Gastroesophageal sphincter (tissue), 4 donors: ENCODE results near the gene SGSM1. TPM values are rescaled to one million over a fixed set of nuclear protein-coding genes. Genes with fewer than 3 reads are reported as not detected.

ENCODE experiments used
- ATAC-seq: fragments of 150-250 bp; one replicate; pipeline ENCODE4 v1.9.1; 2016; ENCODE audit warnings: mild to moderate bottlenecking, moderate library complexity
- H3K27ac ChIP-seq, 4 donors: fragments of 200-600 bp; sonication (generic) in 3 of 4; 1 replicate in 3 of 4; 2 replicates in 1 of 4; pipeline ENCODE4 v1.5.1; 2016 to 2019
- H3K27me3 ChIP-seq: fragments of 200-600 bp; sonication (generic); one replicate; pipeline ENCODE4 v1.5.1; 2019
- H3K36me3 ChIP-seq, 2 donors: fragments of 200-600 bp; sonication (generic); one replicate each; pipeline ENCODE4 v1.5.1; 2019; ENCODE audit warnings: control low read depth in 1 of 2
- H3K4me1 ChIP-seq, 3 donors: fragments of 200-600 bp; sonication (generic); 1 replicate in 2 of 3; 2 replicates in 1 of 3; pipeline ENCODE4 v1.5.1; 2016 to 2019; ENCODE audit warnings: control low read depth in 2 of 3
- H3K4me3 ChIP-seq, 2 donors: fragments of 200-600 bp; sonication (generic); one replicate each; pipeline ENCODE4 v1.5.1; 2019; ENCODE audit warnings: mild to moderate bottlenecking in 1 of 2, moderate library complexity in 1 of 2
- H3K9me3 ChIP-seq, 3 donors: fragments of 200-600 bp; sonication (generic); one replicate each; pipeline ENCODE4 v1.5.1; 2017 to 2019; ENCODE audit warnings: control low read depth in 2 of 3
- CTCF ChIP-seq, 4 experiments: fragments of 200-600 bp in 2 of 4; fragments of 450-650 bp in 2 of 4; sonication (generic) in 1 of 4; IDR thresholded peaks; one replicate each; pipeline ENCODE4 v1.5.1; 2017 to 2019; ENCODE audit warnings: antibody characterized with exemption in 4 of 4, mild to moderate bottlenecking in 2 of 4, moderate library complexity in 2 of 4
- EP300 ChIP-seq: sonication (generic); formaldehyde crosslinking; IDR thresholded peaks from one replicate; pipeline ENCODE4 v1.6.1; 2017; ENCODE audit warnings: antibody characterized with exemption, mild to moderate bottlenecking
- POLR2A ChIP-seq, 2 donors: fragments of 450-650 bp; IDR thresholded peaks; one replicate each; pipeline ENCODE4 v1.6.1; 2017; ENCODE audit warnings: antibody characterized with exemption in 2 of 2, mild to moderate bottlenecking in 2 of 2, moderate library complexity in 1 of 2
- POLR2AphosphoS5 ChIP-seq: sonication (generic); formaldehyde crosslinking; IDR thresholded peaks from one replicate; pipeline ENCODE4 v1.6.1; 2017; ENCODE audit warnings: antibody characterized with exemption
- WGBS, 2 donors: methylation state at CpG; one replicate each; pipeline ENCODE4 v1.1.5; 2018; ENCODE audit warnings: low coverage in 1 of 2; 5-methylcytosine and 5-hydroxymethylcytosine counted together
- total RNA-seq, 4 donors: library from RNA; depleted of rRNA; stranded (reverse); fragments of >200 nt; gene quantifications; one replicate each; pipeline ENCODE4 v1.1.0, GENCODE V29; 2016

SGSM1 gene
- total RNA-seq, 4 donors from 2014 or later, result 1.8 to 4.2 (median 2.4) TPM

GRCh38 chr22:24883432-24883831, 77.4 kb downstream of the SGSM1 start:
- no peak for ATAC-seq
- no peak for TF ChIP-seq CTCF (IDR thresholded peaks at IDR 0.05)
- TF ChIP-seq EP300, result no peak
- TF ChIP-seq POLR2A (IDR thresholded peaks at IDR 0.05), result no peak
- TF ChIP-seq POLR2AphosphoS5, result no peak
- Histone ChIP-seq H3K9me3 (no peaks in the 10 kb centered on the region), H3K4me3 (no peak overlapping the region), H3K27me3 (no peaks in the 10 kb centered on the region), H3K27ac (no peak overlapping the region), H3K36me3 (peaks cover 0 to 45% of the 10 kb centered on the region in 2 donors), H3K4me1 (no peaks in the 10 kb centered on the region)
- 78 to 94% methylated on average over 5 to 6 of the region's 6 CpGs for WGBS, 2 donors

- Histone ChIP-seq H3K27ac (no peak overlapping the region), H3K27me3 (no peaks in the 10 kb centered on the region), H3K9me3 (no peaks in the 10 kb centered on the region), H3K36me3 (peaks cover 0 to 29% of the 10 kb centered on the region in 2 donors), H3K4me3 (no peak overlapping the region), H3K4me1 (no peaks in the 10 kb centered on the region)
- TF ChIP-seq EP300, result no peak
- no peak for TF ChIP-seq POLR2AphosphoS5
- TF ChIP-seq CTCF (IDR thresholded peaks at IDR 0.05), result no peak
- no peak for TF ChIP-seq POLR2A (IDR thresholded peaks at IDR 0.05)
- no peak for ATAC-seq
- WGBS, 2 donors, result 74% methylated on average over 2 of the region's 2 CpGs
Observed at GRCh38 chr22:24887260-24887659, 81.2 kb downstream of the SGSM1 start.

- TF ChIP-seq POLR2AphosphoS5, result no peak
- TF ChIP-seq EP300, result no peak
- no peak for TF ChIP-seq CTCF (IDR thresholded peaks at IDR 0.05)
- TF ChIP-seq POLR2A (IDR thresholded peaks at IDR 0.05), result no peak
- peak overlapping the region; percentile 81 to 91 (median 82) for H3K27ac ChIP-seq
- no peak for ATAC-seq
- no peaks in the 10 kb centered on the region for H3K9me3 ChIP-seq
- no peaks in the 10 kb centered on the region for H3K27me3 ChIP-seq
- H3K4me1 ChIP-seq, result peaks cover 0 to 22% (median 13%) of the 10 kb centered on the region in 3 donors
- no peak overlapping the region for H3K4me3 ChIP-seq
- 94 to 100% methylated on average over 1 to 10 of the region's 20 CpGs for WGBS, 2 donors
- H3K36me3 ChIP-seq, result peaks cover 0 to 9% of the 10 kb centered on the region in 2 donors
Observed at GRCh38 chr22:24893341-24894070, 87.5 kb downstream of the SGSM1 start.

GRCh38 chr22:24894220-24894975, 88.4 kb downstream of the SGSM1 start:
- no peaks in the 10 kb centered on the region for H3K27me3 ChIP-seq
- no peaks in the 10 kb centered on the region for H3K9me3 ChIP-seq
- H3K36me3 ChIP-seq, result peaks cover 0 to 11% of the 10 kb centered on the region in 2 donors
- TF ChIP-seq POLR2AphosphoS5 (peak; percentile 92), EP300 (no peak)
- ATAC-seq, result peak; percentile 95
- peak overlapping the region in 1 of 2 donors; percentile 11 for H3K4me3 ChIP-seq
- peak overlapping the region; percentile 81 to 91 (median 82) for H3K27ac ChIP-seq
- peaks cover 0 to 22% (median 13%) of the 10 kb centered on the region in 3 donors for H3K4me1 ChIP-seq
- WGBS, 2 donors, result 0 to 17% methylated on average over 5 to 7 of the region's 16 CpGs

GRCh38 chr22:24894998-24895397, 89.0 kb downstream of the SGSM1 start:
- 17 to 25% methylated on average over 7 of the region's 7 CpGs for WGBS, 2 donors
- peak; percentile 76 for ATAC-seq
- H3K36me3 ChIP-seq, result peaks cover 0 to 11% of the 10 kb centered on the region in 2 donors
- peak overlapping the region; percentile 48 to 91 (median 82) for H3K27ac ChIP-seq
- no peaks in the 10 kb centered on the region for H3K9me3 ChIP-seq
- H3K27me3 ChIP-seq, result no peaks in the 10 kb centered on the region
- TF ChIP-seq EP300, result no peak
- TF ChIP-seq POLR2A (IDR thresholded peaks at IDR 0.05), result no peak
- no peak for TF ChIP-seq POLR2AphosphoS5
- TF ChIP-seq CTCF (IDR thresholded peaks at IDR 0.05), result no peak
- no peak overlapping the region for H3K4me3 ChIP-seq
- peaks cover 0 to 22% (median 13%) of the 10 kb centered on the region in 3 donors for H3K4me1 ChIP-seq
